ENCODE measurements around the gene GNG5. TPM values are rescaled to one million over a fixed set of nuclear protein-coding genes. Genes with fewer than 3 reads are reported as not detected.

The GNG5 gene
- total and polyA plus RNA-seq, 2 donors (not counting 3 experiments of a cell fraction or from before 2014, with no cell fraction given), result 145 to 175 TPM

DNA sequence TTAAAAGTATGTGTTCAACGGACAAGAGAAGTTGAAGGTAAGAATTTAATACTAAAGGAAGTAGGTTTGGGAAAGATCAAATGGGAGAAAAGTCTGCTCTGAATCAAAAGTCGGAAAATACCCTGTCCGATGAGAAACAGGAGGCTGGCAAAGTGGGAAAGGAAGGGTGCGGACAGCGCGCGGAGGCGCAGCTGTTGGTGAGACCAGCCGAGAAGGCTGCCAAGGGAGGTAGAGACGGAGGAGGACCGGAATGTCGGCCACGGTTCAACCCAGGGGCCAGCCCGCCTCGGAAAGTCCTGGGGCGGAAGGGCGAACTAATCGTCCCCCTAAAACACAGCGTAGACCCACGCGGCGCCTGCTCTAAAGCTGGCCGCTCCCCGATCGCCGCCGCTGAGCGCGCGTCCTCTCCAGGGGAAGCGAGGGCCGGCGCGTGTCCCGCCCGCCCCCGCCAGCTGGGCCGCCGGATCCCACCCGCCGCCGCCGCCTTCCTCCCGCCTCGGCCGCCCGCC is 834 bp downstream of the GNG5 start:
- DNase-seq (ENCODE audit: low read depth, low spot score) (peak; percentile 77), FAIRE-seq (no peak)
- no peaks in the 10 kb centered on the region for H3K9me3 ChIP-seq (replicated peaks; ENCODE audit: control insufficient read depth, insufficient read depth, low read length)
- H3K4me1 ChIP-seq (ENCODE audit: control insufficient read depth, extremely low read depth, insufficient read depth, low read length), result peaks cover 25% of the 10 kb centered on the region
- peak overlapping the region; percentile 100 for H3K4me2 ChIP-seq (ENCODE audit: insufficient read depth, low read length)
- H3K27ac ChIP-seq (ENCODE audit: insufficient read depth, low read depth, low read length), result peak overlapping the region; percentile 91
- peak overlapping the region; percentile 55 to 89 (median 73) for H3K4me3 ChIP-seq (replicated peaks in 1 of 3; ENCODE audit: insufficient read depth in 1 of 3, low read depth in 1 of 3, low read length in 3 of 3)
- ChIA-PET CTCF (interaction anchor here (0.7 to 4.4 kb wide), 12 partner anchors 63 to 364 kb away, joined by 3 to 37 read pairs (median 5); partner anchors contain the start of gene CTBS), POLR2A (interaction anchor here (0.7 to 2.2 kb wide), 8 partner anchors 26 to 771 kb away, joined by 3 to 30 read pairs (median 5); partner anchors contain the start of genes BCL10, CTBS and PRKACB)
- H3K9ac ChIP-seq (replicated peaks; ENCODE audit: extremely low read depth, insufficient read depth, low read length), result peak overlapping the region; percentile 93
- H2AFZ ChIP-seq (ENCODE audit: low read depth, low read length), result peak overlapping the region; percentile 63
- BruUV-seq (replicated peaks), result no TSS peak
- dilution Hi-C loops (cut with MboI; ENCODE audit: extremely low pct_ligation_motif_present, low sequenced_read_pairs), result no loop called here
- no peak for TF ChIP-seq GATA2 (IDR thresholded peaks at IDR 0.05; ENCODE audit: insufficient read depth, insufficient read length, low read depth, low read length)
- TF ChIP-seq MYC (IDR thresholded peaks at IDR 0.05; ENCODE audit: low read depth, low read length), result peak; percentile 1
- no peaks in the 10 kb centered on the region for H3K27me3 ChIP-seq (ENCODE audit: control insufficient read depth in 2 of 2, insufficient read depth in 2 of 2, low read length in 2 of 2)
- H3K79me2 ChIP-seq (ENCODE audit: control insufficient read depth, insufficient read depth, low read length), result peaks cover 52% of the 10 kb centered on the region
- H3K36me3 ChIP-seq (ENCODE audit: control insufficient read depth in 2 of 2, extremely low read depth in 1 of 2, insufficient read depth in 2 of 2, low read length in 2 of 2), result no peaks in the 10 kb centered on the region
- intact Hi-C loops (cut with micrococcal nuclease), result loop anchor here (1.0 to 10.0 kb wide), 9 partner anchors 26 to 769 kb away; partner anchors contain the start of genes BCL10, PRKACB and RPF1
- H3K9me1 ChIP-seq (replicated peaks; ENCODE audit: control insufficient read depth, extremely low read depth, insufficient read depth, low read length), result no peaks in the 10 kb centered on the region
- H4K20me1 ChIP-seq (replicated peaks; ENCODE audit: control insufficient read depth, extremely low read depth, insufficient read depth, low read length), result peaks cover 3% of the 10 kb centered on the region

DNA sequence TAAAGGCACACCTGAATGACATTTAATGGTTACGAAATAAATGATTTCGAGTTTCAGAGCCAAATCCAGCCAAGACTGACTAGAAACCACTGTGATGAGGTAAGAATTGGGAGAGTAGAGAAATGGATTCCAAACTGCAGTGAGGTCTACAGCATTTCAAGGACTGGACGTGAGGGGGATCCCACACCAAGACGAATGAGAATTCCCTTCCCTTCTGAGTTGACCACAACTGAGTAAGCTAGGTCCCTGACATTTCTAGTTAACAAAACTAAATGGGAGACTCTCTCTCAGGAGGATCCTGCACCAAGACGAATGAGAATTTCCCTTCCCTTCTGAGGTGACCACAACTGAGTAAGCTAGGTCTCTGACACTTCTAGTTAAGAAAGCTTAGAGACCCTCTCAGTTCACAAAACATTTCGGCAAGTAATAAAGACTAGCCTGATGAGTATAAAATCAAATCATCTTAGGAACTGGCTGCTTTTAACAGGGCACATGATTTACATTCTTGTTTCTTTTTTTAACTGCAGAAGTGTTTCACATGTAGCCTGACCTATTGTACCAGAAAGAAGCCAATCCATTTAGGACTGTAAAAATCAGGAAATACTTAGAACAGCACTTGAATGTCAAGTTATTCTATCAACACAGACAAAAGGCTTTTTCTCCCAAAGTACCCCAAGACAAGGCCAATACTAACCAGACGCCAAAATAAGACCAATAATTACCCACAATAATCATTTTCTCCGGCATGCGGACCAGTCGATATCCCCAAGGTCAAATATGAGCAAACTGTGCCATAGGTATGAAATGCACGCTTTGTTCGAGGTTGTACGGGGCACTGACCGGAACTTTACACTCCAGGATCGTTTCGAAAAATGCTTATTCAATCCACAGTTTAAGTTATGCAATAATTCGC is 1.5 kb downstream of the GNG5 start:
- Histone ChIP-seq H3K27me3 (ENCODE audit: control insufficient read depth in 2 of 2, insufficient read depth in 2 of 2, low read length in 2 of 2) (no peaks in the 10 kb centered on the region), H3K36me3 (ENCODE audit: control insufficient read depth in 2 of 2, extremely low read depth in 1 of 2, insufficient read depth in 2 of 2, low read length in 2 of 2) (peaks cover 0 to 4% of the 10 kb centered on the region in 2 experiments), H2AFZ (ENCODE audit: low read depth, low read length) (no peak overlapping the region), H3K9me1 (replicated peaks; ENCODE audit: control insufficient read depth, extremely low read depth, insufficient read depth, low read length) (no peaks in the 10 kb centered on the region), H3K4me2 (ENCODE audit: insufficient read depth, low read length) (peak overlapping the region; percentile 100), H3K4me1 (ENCODE audit: control insufficient read depth, extremely low read depth, insufficient read depth, low read length) (peaks cover 25% of the 10 kb centered on the region), H3K27ac (ENCODE audit: insufficient read depth, low read depth, low read length) (peak overlapping the region; percentile 91), H3K4me3 (replicated peaks in 1 of 3; ENCODE audit: insufficient read depth in 1 of 3, low read depth in 1 of 3, low read length in 3 of 3) (peak overlapping the region; percentile 55 to 89 (median 73)), H3K9ac (replicated peaks; ENCODE audit: extremely low read depth, insufficient read depth, low read length) (peak overlapping the region; percentile 93), H4K20me1 (replicated peaks; ENCODE audit: control insufficient read depth, extremely low read depth, insufficient read depth, low read length) (peaks cover 3% of the 10 kb centered on the region), H3K9me3 (replicated peaks; ENCODE audit: control insufficient read depth, insufficient read depth, low read length) (no peaks in the 10 kb centered on the region), H3K79me2 (ENCODE audit: control insufficient read depth, insufficient read depth, low read length) (peaks cover 58% of the 10 kb centered on the region)
- intact Hi-C loops (cut with micrococcal nuclease) (loop anchor here (10.0 kb wide), 1 partner anchor 770 kb away; the partner anchor contains the start of gene BCL10), dilution Hi-C loops (cut with MboI; ENCODE audit: extremely low pct_ligation_motif_present, low sequenced_read_pairs) (no loop called here)
- FAIRE-seq (no peak), DNase-seq (ENCODE audit: low read depth, low spot score) (peak; percentile 58)
- POLR2A ChIA-PET, result interaction anchor here (1.5 to 2.2 kb wide), 5 partner anchors 25 to 98 kb away, joined by 3 to 30 read pairs (median 5); partner anchors contain the start of gene CTBS
- TF ChIP-seq FOS (IDR thresholded peaks at IDR 0.05; ENCODE audit: borderline replicate concordance, insufficient read depth, low read length), result no peak
- no peak for TF ChIP-seq POLR2A (IDR thresholded peaks at IDR 0.05; ENCODE audit: low read depth, low read length)
- TF ChIP-seq, protein P1, sequence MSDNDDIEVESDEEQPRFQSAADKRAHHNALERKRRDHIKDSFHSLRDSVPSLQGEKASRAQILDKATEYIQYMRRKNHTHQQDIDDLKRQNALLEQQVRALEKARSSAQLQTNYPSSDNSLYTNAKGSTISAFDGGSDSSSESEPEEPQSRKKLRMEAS (IDR thresholded peaks at IDR 0.05; ENCODE audit: insufficient read depth, insufficient read length), result no peak
- no peak for TF ChIP-seq POLR2AphosphoS5 (IDR thresholded peaks at IDR 0.05; ENCODE audit: insufficient read depth, low read depth, low read length)
- no peak for TF ChIP-seq MYC (IDR thresholded peaks at IDR 0.05; ENCODE audit: low read depth, low read length)
- no peak for TF ChIP-seq EZH2 (IDR thresholded peaks at IDR 0.05; ENCODE audit: borderline replicate concordance, low read depth, low read length, severe bottlenecking)
- TF ChIP-seq, protein P2, sequence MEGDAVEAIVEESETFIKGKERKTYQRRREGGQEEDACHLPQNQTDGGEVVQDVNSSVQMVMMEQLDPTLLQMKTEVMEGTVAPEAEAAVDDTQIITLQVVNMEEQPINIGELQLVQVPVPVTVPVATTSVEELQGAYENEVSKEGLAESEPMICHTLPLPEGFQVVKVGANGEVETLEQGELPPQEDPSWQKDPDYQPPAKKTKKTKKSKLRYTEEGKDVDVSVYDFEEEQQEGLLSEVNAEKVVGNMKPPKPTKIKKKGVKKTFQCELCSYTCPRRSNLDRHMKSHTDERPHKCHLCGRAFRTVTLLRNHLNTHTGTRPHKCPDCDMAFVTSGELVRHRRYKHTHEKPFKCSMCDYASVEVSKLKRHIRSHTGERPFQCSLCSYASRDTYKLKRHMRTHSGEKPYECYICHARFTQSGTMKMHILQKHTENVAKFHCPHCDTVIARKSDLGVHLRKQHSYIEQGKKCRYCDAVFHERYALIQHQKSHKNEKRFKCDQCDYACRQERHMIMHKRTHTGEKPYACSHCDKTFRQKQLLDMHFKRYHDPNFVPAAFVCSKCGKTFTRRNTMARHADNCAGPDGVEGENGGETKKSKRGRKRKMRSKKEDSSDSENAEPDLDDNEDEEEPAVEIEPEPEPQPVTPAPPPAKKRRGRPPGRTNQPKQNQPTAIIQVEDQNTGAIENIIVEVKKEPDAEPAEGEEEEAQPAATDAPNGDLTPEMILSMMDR (IDR thresholded peaks at IDR 0.05; ENCODE audit: extremely low read depth in 1 of 2, insufficient read depth in 1 of 2, low read depth in 1 of 2, low read length in 2 of 2), result no peak
- TF ChIP-seq JUN (IDR thresholded peaks at IDR 0.05; ENCODE audit: borderline replicate concordance, insufficient read depth, insufficient read length, low read depth), result no peak
- no peak for TF ChIP-seq GATA2 (IDR thresholded peaks at IDR 0.05; ENCODE audit: insufficient read depth, insufficient read length, low read depth, low read length)
- CTCF ChIA-PET, result interaction anchor here (1.0 to 4.4 kb wide), 11 partner anchors 10 to 128 kb away, joined by 3 to 37 read pairs (median 4); partner anchors contain the start of gene CTBS
- TSS peak; percentile 27 for BruUV-seq (replicated peaks)
